ENCODE results near the gene SAMD8.
"Not testable (repeated sequence)": the region's sequence is repeated elsewhere in the genome, so short reads cannot be mapped to it uniquely, and the experiment has no call there.

SAMD8 gene

GRCh38 chr10:75197066-75197465, 85.6 kb downstream of the SAMD8 start:
- no peak for DNase-seq

- DNase-seq = no peak
Observed at GRCh38 chr10:75197906-75198305, 86.5 kb downstream of the SAMD8 start.

- not testable (repeated sequence) for DNase-seq
Observed at GRCh38 chr10:75199949-75200348, 88.5 kb downstream of the SAMD8 start.

GRCh38 chr10:75201793-75202307, 90.4 kb downstream of the SAMD8 start:
- DNase-seq = no peak

GRCh38 chr10:75202321-75203045, 91.0 kb downstream of the SAMD8 start:
- DNase-seq = no peak

GRCh38 chr10:75203046-75203620, 91.7 kb downstream of the SAMD8 start:
- DNase-seq = not testable (repeated sequence)

- no peak for DNase-seq
Observed at GRCh38 chr10:75203724-75204123, 92.3 kb downstream of the SAMD8 start.

- no peak for DNase-seq
Observed at GRCh38 chr10:75205908-75206307, 94.5 kb downstream of the SAMD8 start.

- DNase-seq = not testable (repeated sequence)
Observed at GRCh38 chr10:75206638-75207037, 95.2 kb downstream of the SAMD8 start.

GRCh38 chr10:75207079-75207856, 95.8 kb downstream of the SAMD8 start:
- no peak for DNase-seq

GRCh38 chr10:75207857-75208144, 96.3 kb downstream of the SAMD8 start:
- no peak for DNase-seq

- DNase-seq = no peak
Observed at GRCh38 chr10:75208181-75208580, 96.7 kb downstream of the SAMD8 start.

- DNase-seq = no peak
Observed at GRCh38 chr10:75209086-75209920, 97.8 kb downstream of the SAMD8 start.

GRCh38 chr10:75209921-75210281, 98.4 kb downstream of the SAMD8 start:
- DNase-seq = peak; percentile 80

GRCh38 chr10:75210282-75211006, 99.0 kb downstream of the SAMD8 start, which contains the start of gene VDAC2:
VDAC2 (plus strand) TSS chr10:75210796; CDS start chr10:75211159, 363 bp downstream.
- peak; percentile 94 for DNase-seq

- peak; percentile 50 for DNase-seq
Observed at GRCh38 chr10:75211007-75211691, 99.7 kb downstream of the SAMD8 start.

- no peak for DNase-seq
Observed at GRCh38 chr10:75212343-75212742, 100.9 kb downstream of the SAMD8 start.

GRCh38 chr10:75220274-75220673, 108.8 kb downstream of the SAMD8 start:
- DNase-seq = no peak

- DNase-seq = not testable (repeated sequence)
Observed at GRCh38 chr10:75221492-75221891, 110.0 kb downstream of the SAMD8 start.

- DNase-seq = no peak
Observed at GRCh38 chr10:75223507-75223906, 112.1 kb downstream of the SAMD8 start.

- DNase-seq = no peak
Observed at GRCh38 chr10:75226095-75226494, 114.6 kb downstream of the SAMD8 start.

GRCh38 chr10:75226656-75227055, 115.2 kb downstream of the SAMD8 start:
- no peak for DNase-seq
